ENCODE measurements around the gene MPV17L2.
A peak's percentile ranks its signal among the peaks of the same experiment; 100 is the strongest.
"Not testable (repeated sequence)": the region's sequence is repeated elsewhere in the genome, so short reads cannot be mapped to it uniquely, and the experiment has no call there.

Gene MPV17L2

GRCh38 chr19:18192673-18193387, at the start of gene MPV17L2:
Gene MPV17L2, plus strand, starts transcription at chr19:18193218. Its CDS starts 64 bp downstream, at chr19:18193282.
- DNase-seq = peak; percentile 68

GRCh38 chr19:18143902-18144301, 49.1 kb upstream of the MPV17L2 start:
- DNase-seq = no peak

GRCh38 chr19:18144361-18144760, 48.7 kb upstream of the MPV17L2 start:
- DNase-seq = no peak

GRCh38 chr19:18144906-18145305, 48.1 kb upstream of the MPV17L2 start:
- no peak for DNase-seq

GRCh38 chr19:18145391-18145999, 47.5 kb upstream of the MPV17L2 start:
- DNase-seq = no peak

GRCh38 chr19:18147396-18147795, 45.6 kb upstream of the MPV17L2 start:
- DNase-seq = no peak

- DNase-seq = no peak
Measured at GRCh38 chr19:18149596-18149975, 43.4 kb upstream of the MPV17L2 start.

- DNase-seq = no peak
Measured at GRCh38 chr19:18150776-18151624, 42.0 kb upstream of the MPV17L2 start.

- DNase-seq = peak; percentile 99
Measured at GRCh38 chr19:18152442-18152816, 40.6 kb upstream of the MPV17L2 start.

- DNase-seq = peak; percentile 98
Measured at GRCh38 chr19:18152817-18153555, 40.0 kb upstream of the MPV17L2 start, which contains the start of gene PIK3R2. Gene PIK3R2, plus strand, starts transcription at chr19:18153163. Its CDS starts 2,717 bp downstream, at chr19:18155880.

- DNase-seq = no peak
Measured at GRCh38 chr19:18153556-18154134, 39.4 kb upstream of the MPV17L2 start.

GRCh38 chr19:18155095-18156087, 37.6 kb upstream of the MPV17L2 start:
- no peak for DNase-seq

- DNase-seq = no peak
Measured at GRCh38 chr19:18156268-18156667, 36.8 kb upstream of the MPV17L2 start.

- DNase-seq = peak; percentile 89
Measured at GRCh38 chr19:18156841-18157464, 36.1 kb upstream of the MPV17L2 start.

- DNase-seq = no peak
Measured at GRCh38 chr19:18157465-18158063, 35.5 kb upstream of the MPV17L2 start.

GRCh38 chr19:18158467-18158866, 34.6 kb upstream of the MPV17L2 start:
- DNase-seq = no peak

- not testable (repeated sequence) for DNase-seq
Measured at GRCh38 chr19:18159059-18159616, 33.9 kb upstream of the MPV17L2 start.

- DNase-seq = no peak
Measured at GRCh38 chr19:18159810-18160209, 33.2 kb upstream of the MPV17L2 start.

- DNase-seq = no peak
Measured at GRCh38 chr19:18160493-18160970, 32.5 kb upstream of the MPV17L2 start.
